Suprapubic skin (tissue), 4 donors: ENCODE data around the gene CASKIN1. TPM values are rescaled to one million over a fixed set of nuclear protein-coding genes. Genes with fewer than 3 reads are reported as not detected.
A peak's percentile ranks its signal among the peaks of the same experiment; 100 is the strongest.

Experiments
- DNase-seq, 2 donors: peaks; one replicate each; pipeline ENCODE4 v3.0.0-alpha.2; 2019; ENCODE audit warnings: low spot score in 2 of 2
- H3K27ac ChIP-seq: fragments of 200-600 bp; sonication (generic); one replicate; pipeline ENCODE4 v1.5.1; 2019
- H3K27me3 ChIP-seq: fragments of 200-600 bp; sonication (generic); one replicate; pipeline ENCODE4 v1.5.1; 2019
- H3K36me3 ChIP-seq: fragments of 200-600 bp; sonication (generic); one replicate; pipeline ENCODE4 v1.5.1; 2019
- H3K4me1 ChIP-seq: fragments of 200-600 bp; sonication (generic); one replicate; pipeline ENCODE4 v1.5.1; 2019
- H3K4me3 ChIP-seq: fragments of 200-600 bp; sonication (generic); one replicate; pipeline ENCODE4 v1.5.1; 2019; ENCODE audit warnings: mild to moderate bottlenecking
- H3K9me3 ChIP-seq: fragments of 200-600 bp; sonication (generic); one replicate; pipeline ENCODE4 v1.5.1; 2019
- CTCF ChIP-seq, 2 donors: fragments of 200-600 bp in 1 of 2; fragments of 450-650 bp in 1 of 2; sonication (generic) in 1 of 2; IDR thresholded peaks; one replicate each; pipeline ENCODE4 v1.5.1; 2016 to 2019; ENCODE audit warnings: antibody characterized with exemption in 2 of 2, mild to moderate bottlenecking in 1 of 2, moderate library complexity in 1 of 2
- EP300 ChIP-seq: sonication (generic); formaldehyde crosslinking; IDR thresholded peaks from one replicate; pipeline ENCODE4 v1.6.1; 2017; ENCODE audit warnings: antibody characterized with exemption
- POLR2A ChIP-seq, 2 donors: fragments of 450-650 bp; IDR thresholded peaks; one replicate each; pipeline ENCODE4 v1.6.1; 2017; ENCODE audit warnings: antibody characterized with exemption in 2 of 2, mild to moderate bottlenecking in 2 of 2, moderate library complexity in 2 of 2
- POLR2AphosphoS5 ChIP-seq, 3 donors: sonication (generic); formaldehyde crosslinking; IDR thresholded peaks; one replicate each; pipeline ENCODE4 v1.6.1; 2017; ENCODE audit warnings: antibody characterized with exemption in 3 of 3
- WGBS: methylation state at CpG from one replicate; pipeline ENCODE4 v1.1.5; 2018; 5-methylcytosine and 5-hydroxymethylcytosine counted together
- total RNA-seq, 4 donors: library from RNA; depleted of rRNA; stranded (reverse); fragments of >200 nt; gene quantifications; one replicate each; pipeline ENCODE4 v1.1.0, GENCODE V29; 2016

Gene CASKIN1
- total RNA-seq, 4 donors from 2014 or later = 0.49 to 1.5 (median 0.78) TPM

GRCh38 chr16:2216330-2216729 is 19.9 kb upstream of the CASKIN1 start:
- no peaks in the 10 kb centered on the region for H3K9me3 ChIP-seq
- no peaks in the 10 kb centered on the region for H3K36me3 ChIP-seq
- no peak overlapping the region for H3K4me3 ChIP-seq
- 94% methylated on average over 4 of the region's 4 CpGs for WGBS
- H3K27ac ChIP-seq = no peak overlapping the region
- H3K27me3 ChIP-seq = no peaks in the 10 kb centered on the region
- no peak for DNase-seq
- no peak for TF ChIP-seq EP300
- peaks cover 36% of the 10 kb centered on the region for H3K4me1 ChIP-seq

GRCh38 chr16:2214719-2214968 is 18.2 kb upstream of the CASKIN1 start, which contains the start of gene PGP:
Gene PGP, minus strand, starts transcription at chr16:2214840. Its CDS starts 63 bp downstream, at chr16:2214777.
- H3K9me3 ChIP-seq = no peaks in the 10 kb centered on the region
- no peaks in the 10 kb centered on the region for H3K27me3 ChIP-seq
- no peak for TF ChIP-seq POLR2AphosphoS5 (IDR thresholded peaks at IDR 0.05)
- TF ChIP-seq CTCF (IDR thresholded peaks at IDR 0.05) = no peak
- no peak for TF ChIP-seq EP300
- peak in 1 of 2 donors; percentile 10 for TF ChIP-seq POLR2A (IDR thresholded peaks at IDR 0.05)
- peak within 1 kb of the TSS; percentile 84 for H3K27ac ChIP-seq
- H3K36me3 ChIP-seq = peaks cover 6% of the 10 kb centered on the region
- H3K4me3 ChIP-seq = peak within 1 kb of the TSS; percentile 90
- WGBS = no CpG with 5 or more reads among the region's 48 CpGs
- DNase-seq = no peak
- peaks cover 36% of the 10 kb centered on the region for H3K4me1 ChIP-seq

GRCh38 chr16:2213817-2214718 is 17.7 kb upstream of the CASKIN1 start:
- H3K4me1 ChIP-seq = peaks cover 36% of the 10 kb centered on the region
- peak overlapping the region; percentile 90 for H3K4me3 ChIP-seq
- WGBS = 4% methylated on average over 10 of the region's 98 CpGs
- H3K36me3 ChIP-seq = peaks cover 12% of the 10 kb centered on the region
- no peak for DNase-seq
- no peaks in the 10 kb centered on the region for H3K9me3 ChIP-seq
- H3K27ac ChIP-seq = peak overlapping the region; percentile 82
- no peak for TF ChIP-seq EP300
- peak in 1 of 2 donors; percentile 32 for TF ChIP-seq POLR2A (IDR thresholded peaks at IDR 0.05)
- no peaks in the 10 kb centered on the region for H3K27me3 ChIP-seq

GRCh38 chr16:2212362-2213324 is 16.2 kb upstream of the CASKIN1 start:
- 39% methylated on average over 12 of the region's 19 CpGs for WGBS
- TF ChIP-seq EP300 = no peak
- no peak for TF ChIP-seq POLR2A (IDR thresholded peaks at IDR 0.05)
- no peak for TF ChIP-seq CTCF (IDR thresholded peaks at IDR 0.05)
- TF ChIP-seq POLR2AphosphoS5 (IDR thresholded peaks at IDR 0.05) = no peak
- Histone ChIP-seq H3K4me3 (peak overlapping the region; percentile 90), H3K27ac (peak overlapping the region; percentile 44), H3K4me1 (peaks cover 36% of the 10 kb centered on the region), H3K27me3 (no peaks in the 10 kb centered on the region), H3K36me3 (peaks cover 26% of the 10 kb centered on the region), H3K9me3 (no peaks in the 10 kb centered on the region)
- DNase-seq = no peak

GRCh38 chr16:2211923-2212347 is 15.5 kb upstream of the CASKIN1 start:
- DNase-seq = no peak
- H3K27me3 ChIP-seq = no peaks in the 10 kb centered on the region
- TF ChIP-seq POLR2AphosphoS5 (IDR thresholded peaks at IDR 0.05) (no peak), POLR2A (IDR thresholded peaks at IDR 0.05) (no peak), CTCF (IDR thresholded peaks at IDR 0.05) (no peak)
- no peak overlapping the region for H3K4me3 ChIP-seq
- no peaks in the 10 kb centered on the region for H3K9me3 ChIP-seq
- H3K27ac ChIP-seq = peak overlapping the region; percentile 44
- H3K4me1 ChIP-seq = peaks cover 36% of the 10 kb centered on the region
- WGBS = 52% methylated on average over 6 of the region's 11 CpGs
- peaks cover 33% of the 10 kb centered on the region for H3K36me3 ChIP-seq
